IPS-15b (cell line): Measurements from ENCODE around the gene ATP1B1.

Experiments
- H3K27me3 ChIP-seq: one replicate; pipeline ENCODE4 v1.6.1; 2013; ENCODE audit warnings: low read length; ENCODE audit not compliant: control insufficient read depth, insufficient read depth
- H3K36me3 ChIP-seq: one replicate; pipeline ENCODE4 v1.6.1; 2013; ENCODE audit warnings: low read length; ENCODE audit not compliant: control insufficient read depth, insufficient read depth
- H3K4me1 ChIP-seq: one replicate; pipeline ENCODE4 v1.6.1; 2013; ENCODE audit warnings: mild to moderate bottlenecking, low read length; ENCODE audit not compliant: control insufficient read depth, insufficient read depth
- H3K4me3 ChIP-seq: one replicate; pipeline ENCODE4 v1.5.1; 2013; ENCODE audit warnings: low read depth, low read length
- H3K9ac ChIP-seq: one replicate; pipeline ENCODE4 v1.6.1; 2013; ENCODE audit warnings: low read depth, mild to moderate bottlenecking, low read length
- H3K9me3 ChIP-seq: one replicate; pipeline ENCODE4 v1.6.1; 2013; ENCODE audit warnings: mild to moderate bottlenecking, low read length; ENCODE audit not compliant: control insufficient read depth, insufficient read depth

ATP1B1 gene

DNA sequence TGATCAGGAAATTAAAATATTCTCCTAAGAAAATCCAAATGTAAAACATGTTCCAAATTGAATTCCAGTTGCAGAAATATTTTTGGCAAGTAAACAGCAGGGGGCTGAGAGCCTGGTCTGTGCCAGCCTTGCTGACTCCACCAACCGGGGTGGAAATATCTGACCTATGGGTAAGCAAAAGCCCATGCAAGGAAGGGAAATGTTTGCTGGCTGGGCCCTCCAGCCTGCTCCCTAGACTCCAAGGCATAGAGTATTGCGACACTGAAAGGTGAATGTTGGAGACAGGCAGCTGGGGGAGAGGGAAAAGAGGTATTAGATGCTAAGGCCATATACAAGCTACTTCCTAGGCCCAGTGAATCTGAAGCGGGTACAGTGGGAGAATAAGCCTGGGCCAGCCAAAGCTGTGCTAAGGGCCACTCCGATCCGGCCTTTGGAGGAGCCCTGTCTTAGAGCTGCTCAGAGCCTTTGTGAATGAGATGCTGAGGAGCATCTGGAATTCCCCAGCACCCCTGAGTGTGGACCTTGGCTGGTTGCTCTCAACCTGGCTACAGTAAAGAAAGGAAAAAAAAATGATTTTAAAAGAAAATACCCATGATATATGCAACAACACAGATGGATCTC is 24.9 kb upstream of the ATP1B1 start:
- H3K4me3 ChIP-seq: no peak overlapping the region
- H3K27me3 ChIP-seq: no peaks in the 10 kb centered on the region
- no peaks in the 10 kb centered on the region for H3K9me3 ChIP-seq

DNA sequence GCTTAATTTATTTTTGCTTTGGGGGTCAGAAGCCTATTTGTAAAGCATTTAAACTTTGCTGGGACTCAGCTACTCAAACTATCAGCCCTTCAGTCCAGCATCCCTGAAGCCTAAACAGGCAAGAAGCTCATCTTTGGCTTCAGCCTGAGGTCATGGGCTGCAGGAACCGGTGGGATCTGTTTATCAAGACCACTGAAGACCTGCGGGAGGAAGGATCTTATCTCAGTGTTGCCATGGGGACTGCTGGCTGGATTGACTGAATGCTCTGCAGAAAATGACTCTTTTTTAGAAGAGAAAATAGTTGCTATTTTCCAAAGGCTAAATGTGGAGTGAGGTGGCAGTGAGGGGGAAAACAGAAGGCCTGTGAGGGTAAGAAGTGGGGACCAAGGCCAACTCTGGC is 20.6 kb upstream of the ATP1B1 start:
- no peak overlapping the region for H3K4me3 ChIP-seq
- H3K9ac ChIP-seq: no peak overlapping the region
- no peaks in the 10 kb centered on the region for H3K27me3 ChIP-seq
- H3K4me1 ChIP-seq: peaks cover 3% of the 10 kb centered on the region
- no peaks in the 10 kb centered on the region for H3K9me3 ChIP-seq
- no peaks in the 10 kb centered on the region for H3K36me3 ChIP-seq

More for the DNA sequence above, 24.9 kb upstream of the ATP1B1 start:
- Histone ChIP-seq H3K36me3 (no peaks in the 10 kb centered on the region), H3K9ac (no peak overlapping the region), H3K4me1 (peaks cover 6% of the 10 kb centered on the region)

DNA sequence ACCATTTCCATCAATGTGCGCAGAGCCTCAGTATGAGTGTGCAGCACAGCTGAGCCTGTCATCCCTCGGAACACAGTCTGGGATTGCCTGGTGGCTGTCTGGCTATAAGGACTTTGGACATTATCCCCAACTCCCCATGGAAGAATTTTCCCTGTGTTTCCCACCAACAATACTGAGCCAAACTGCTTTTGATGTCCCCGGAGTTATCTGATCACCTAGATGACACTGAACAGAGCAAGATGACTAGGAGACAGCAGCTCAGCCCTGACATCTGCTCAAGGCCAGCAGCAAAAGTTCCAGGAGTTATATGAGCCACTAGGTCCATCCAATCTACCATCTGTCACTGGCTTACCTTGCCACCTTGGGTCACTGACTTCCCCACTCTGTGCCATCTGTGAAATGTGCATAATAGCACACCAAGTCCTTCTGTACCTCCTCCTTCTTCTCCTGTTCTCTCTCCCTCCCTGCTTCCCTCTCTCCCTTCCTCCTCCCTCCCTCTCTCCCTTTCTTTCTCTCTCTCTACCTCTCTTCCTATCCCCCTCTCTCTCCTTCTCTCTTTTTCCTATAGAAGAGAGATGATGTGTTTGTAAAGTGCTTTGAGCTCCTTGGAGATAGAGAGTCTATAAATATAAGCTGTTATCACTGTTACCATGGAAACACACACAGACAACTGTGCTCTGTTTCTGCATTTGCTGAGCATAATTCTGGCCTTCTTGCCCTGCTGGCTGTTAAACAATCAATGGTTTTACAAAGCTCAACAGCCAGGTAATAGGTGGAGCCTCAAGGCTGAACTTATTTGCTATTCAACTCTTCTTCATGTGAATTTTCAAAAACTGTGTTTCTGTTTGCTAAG is 19.7 kb upstream of the ATP1B1 start:
- no peak overlapping the region for H3K4me3 ChIP-seq
- H3K4me1 ChIP-seq: peaks cover 3% of the 10 kb centered on the region
- no peak overlapping the region for H3K9ac ChIP-seq
- no peaks in the 10 kb centered on the region for H3K9me3 ChIP-seq
- H3K36me3 ChIP-seq: no peaks in the 10 kb centered on the region
- H3K27me3 ChIP-seq: no peaks in the 10 kb centered on the region

- H3K36me3 ChIP-seq: no peaks in the 10 kb centered on the region
- no peak overlapping the region for H3K4me3 ChIP-seq
- H3K4me1 ChIP-seq: peaks cover 3% of the 10 kb centered on the region
- H3K27me3 ChIP-seq: no peaks in the 10 kb centered on the region
- no peaks in the 10 kb centered on the region for H3K9me3 ChIP-seq
- no peak overlapping the region for H3K9ac ChIP-seq
These were observed 18.6 kb upstream of the ATP1B1 start for GRCh38 chr1:169087876-169088275.

- no peaks in the 10 kb centered on the region for H3K27me3 ChIP-seq
- no peaks in the 10 kb centered on the region for H3K36me3 ChIP-seq
- H3K4me3 ChIP-seq: no peak overlapping the region
- no peak overlapping the region for H3K9ac ChIP-seq
- H3K4me1 ChIP-seq: peaks cover 3% of the 10 kb centered on the region
- H3K9me3 ChIP-seq: no peaks in the 10 kb centered on the region
These were observed 16.7 kb upstream of the ATP1B1 start for GRCh38 chr1:169089776-169090175.

GRCh38 chr1:169090308-169090899 is 16.1 kb upstream of the ATP1B1 start:
- Histone ChIP-seq H3K4me1 (peaks cover 3% of the 10 kb centered on the region), H3K9me3 (no peaks in the 10 kb centered on the region), H3K9ac (no peak overlapping the region), H3K27me3 (no peaks in the 10 kb centered on the region), H3K4me3 (no peak overlapping the region), H3K36me3 (no peaks in the 10 kb centered on the region)

DNA sequence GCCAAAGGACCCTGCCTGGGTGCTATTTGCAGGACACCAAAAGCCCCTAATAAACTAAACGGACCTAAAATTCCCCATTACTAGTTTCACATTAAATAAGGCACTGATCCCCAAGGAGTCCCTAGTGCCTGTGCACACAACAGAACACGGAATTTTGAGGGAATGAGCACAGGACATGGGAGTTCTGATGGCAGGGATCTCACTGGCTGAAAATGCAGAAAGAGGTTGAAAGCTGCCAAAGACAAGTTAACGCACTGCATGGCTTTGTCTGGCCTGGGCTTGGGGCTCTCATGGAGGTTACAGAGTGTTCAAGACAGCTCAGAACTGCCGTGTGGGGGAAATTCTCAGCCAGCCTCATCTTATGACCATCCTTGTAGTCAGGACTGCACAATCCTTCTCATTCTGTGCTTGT is 15.6 kb upstream of the ATP1B1 start:
- Histone ChIP-seq H3K4me1 (peaks cover 3% of the 10 kb centered on the region), H3K4me3 (no peak overlapping the region), H3K9ac (no peak overlapping the region), H3K36me3 (no peaks in the 10 kb centered on the region), H3K27me3 (no peaks in the 10 kb centered on the region), H3K9me3 (no peaks in the 10 kb centered on the region)

DNA sequence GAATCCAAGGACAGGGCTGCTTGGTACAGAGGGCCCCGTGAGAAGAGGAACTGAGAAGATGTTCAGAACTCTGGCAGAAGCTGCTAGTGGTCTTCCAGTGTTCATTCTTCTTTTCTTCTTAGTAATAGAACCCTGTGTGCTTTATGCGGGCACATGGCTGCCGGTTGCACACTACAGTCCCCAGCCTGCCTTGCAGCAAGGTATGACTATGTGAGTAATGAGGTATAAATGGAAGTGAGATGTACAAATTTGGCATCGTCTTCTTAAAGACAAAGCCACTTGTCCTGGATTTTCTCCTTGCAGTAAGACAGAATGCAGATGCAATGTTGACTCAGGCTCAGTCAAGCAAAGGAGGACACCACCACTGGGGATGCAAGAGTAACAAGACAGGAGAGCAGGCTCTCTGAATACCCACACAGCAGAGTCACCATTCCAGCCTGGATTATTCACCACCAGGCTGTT is 15.0 kb upstream of the ATP1B1 start:
- Histone ChIP-seq H3K9me3 (no peaks in the 10 kb centered on the region), H3K9ac (no peak overlapping the region), H3K4me1 (peaks cover 3% of the 10 kb centered on the region), H3K4me3 (no peak overlapping the region), H3K36me3 (no peaks in the 10 kb centered on the region), H3K27me3 (no peaks in the 10 kb centered on the region)

DNA sequence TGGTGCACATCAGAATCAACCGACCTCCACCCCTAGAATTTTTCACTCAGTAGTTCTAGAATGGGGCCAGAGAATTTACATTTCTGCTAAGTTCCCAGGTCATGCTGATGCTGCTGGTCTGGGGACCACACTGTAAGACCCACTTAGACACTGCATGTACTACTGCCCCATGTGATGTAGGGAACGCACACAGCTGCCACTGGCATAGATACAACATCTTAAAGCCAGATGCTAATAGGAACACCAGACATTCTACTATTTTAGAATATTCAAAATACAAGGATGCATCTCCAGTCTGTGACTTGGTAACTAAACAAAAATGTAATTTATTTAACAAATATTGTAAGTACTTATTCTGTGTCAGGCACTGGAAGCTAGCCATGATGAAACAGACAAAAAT is 14.1 kb upstream of the ATP1B1 start:
- Histone ChIP-seq H3K9me3 (no peaks in the 10 kb centered on the region), H3K27me3 (no peaks in the 10 kb centered on the region), H3K4me3 (no peak overlapping the region), H3K4me1 (peaks cover 3% of the 10 kb centered on the region), H3K9ac (no peak overlapping the region), H3K36me3 (no peaks in the 10 kb centered on the region)

GRCh38 chr1:169094897-169095569 is 11.5 kb upstream of the ATP1B1 start:
- no peaks in the 10 kb centered on the region for H3K27me3 ChIP-seq
- no peak overlapping the region for H3K4me3 ChIP-seq
- no peak overlapping the region for H3K9ac ChIP-seq
- no peaks in the 10 kb centered on the region for H3K36me3 ChIP-seq
- no peaks in the 10 kb centered on the region for H3K9me3 ChIP-seq
- peaks cover 3% of the 10 kb centered on the region for H3K4me1 ChIP-seq

GRCh38 chr1:169098380-169098779 is 8.1 kb upstream of the ATP1B1 start:
- no peak overlapping the region for H3K4me3 ChIP-seq

More at GRCh38 chr1:169098380-169098779, 8.1 kb upstream of the ATP1B1 start:
- no peak overlapping the region for H3K9ac ChIP-seq
- H3K4me1 ChIP-seq: peaks cover 6% of the 10 kb centered on the region
- peaks cover 11% of the 10 kb centered on the region for H3K27me3 ChIP-seq
- H3K9me3 ChIP-seq: no peaks in the 10 kb centered on the region
- no peaks in the 10 kb centered on the region for H3K36me3 ChIP-seq
